Uterus (tissue), 4 donors: ENCODE data around the gene SLC66A2. TPM values are rescaled to one million over a fixed set of nuclear protein-coding genes. Genes with fewer than 3 reads are reported as not detected.

Experiments
- DNase-seq, 2 donors: peaks; one replicate each; pipeline ENCODE4 v3.0.0-alpha.2; 2019 to 2020
- H3K27ac ChIP-seq, 2 donors: fragments of 200-600 bp; sonication (generic); 1 replicate in 1 of 2; 2 replicates in 1 of 2; pipeline ENCODE4 v1.5.1; 2016 to 2018
- H3K27me3 ChIP-seq, 2 donors: fragments of 200-600 bp; sonication (generic); one replicate each; pipeline ENCODE4 v1.5.1; 2018 to 2019; ENCODE audit warnings: control low read depth in 1 of 2
- H3K36me3 ChIP-seq, 2 donors: fragments of 200-600 bp; sonication (generic); one replicate each; pipeline ENCODE4 v1.5.1; 2019; ENCODE audit warnings: control low read depth in 1 of 2
- H3K4me1 ChIP-seq, 2 donors: fragments of 200-600 bp; sonication (generic); one replicate each; pipeline ENCODE4 v1.5.1; 2018 to 2019; ENCODE audit warnings: control low read depth in 1 of 2
- H3K4me3 ChIP-seq, 2 donors: fragments of 200-600 bp; sonication (generic); 1 replicate in 1 of 2; 2 replicates in 1 of 2; pipeline ENCODE4 v1.5.1; 2018 to 2019; ENCODE audit warnings: mild to moderate bottlenecking in 1 of 2
- H3K9me3 ChIP-seq, 2 donors: fragments of 200-600 bp; sonication (generic); one replicate each; pipeline ENCODE4 v1.5.1; 2019; ENCODE audit warnings: control low read depth in 1 of 2
- CTCF ChIP-seq, 4 experiments: fragments of 200-600 bp in 2 of 4; fragments of 450-650 bp in 2 of 4; sonication (generic) in 2 of 4; IDR thresholded peaks; one replicate each; pipeline ENCODE4 v1.5.1; 2016 to 2019; ENCODE audit warnings: antibody characterized with exemption in 4 of 4, mild to moderate bottlenecking in 2 of 4, moderate library complexity in 1 of 4
- POLR2A ChIP-seq, 2 donors: fragments of 450-650 bp; IDR thresholded peaks; one replicate each; pipeline ENCODE4 v1.6.1; 2016; ENCODE audit warnings: antibody characterized with exemption in 2 of 2, mild to moderate bottlenecking in 1 of 2, moderate library complexity in 1 of 2
- intact Hi-C: fragments of 100-400 bp; cut with DNase I; formaldehyde crosslinking; loops from one replicate; pipeline ENCODE4 v1.15.1; 2023; ENCODE audit warnings: low total_unique reads
- total RNA-seq, 4 donors: library from RNA; depleted of rRNA in 3 of 4; stranded (reverse); fragments of >200 nt in 3 of 4; gene quantifications; one replicate each; pipeline versions ENCODE4 v1.1.0 to v1.2.4, GENCODE V29; 2014 to 2023
- donor health status: DM: yes; HTN: yes; CAD: no.

SLC66A2 gene
- total RNA-seq, 4 donors from 2014 or later, result 20.3 to 42.5 (median 32.5) TPM

DNA sequence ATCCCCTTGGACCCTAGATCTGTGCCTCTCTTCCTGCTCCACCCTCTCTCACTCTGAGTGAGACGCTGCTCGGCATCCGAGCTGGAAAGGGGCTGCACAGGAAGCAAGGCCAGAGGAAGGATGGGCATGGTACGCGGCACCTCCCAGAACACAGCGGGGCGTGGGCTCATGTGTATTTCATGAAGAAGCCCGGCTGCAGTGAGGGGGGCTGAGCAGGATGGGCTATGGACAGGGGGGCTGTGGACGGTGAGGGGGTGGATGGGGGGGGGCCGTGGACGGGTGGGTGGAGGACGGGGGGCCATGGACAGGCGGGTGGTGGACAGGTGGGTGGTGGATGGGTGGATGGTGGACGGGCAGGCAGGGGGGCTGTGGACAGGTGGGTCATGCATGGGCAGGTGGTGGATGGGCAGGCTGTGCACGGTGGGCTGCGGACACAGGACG, 28.5 kb downstream of the SLC66A2 start:
- TF ChIP-seq POLR2A (IDR thresholded peaks at IDR 0.05), result no peak
- TF ChIP-seq CTCF (IDR thresholded peaks at IDR 0.05), result no peak
- no peaks in the 10 kb centered on the region for H3K9me3 ChIP-seq
- no peaks in the 10 kb centered on the region for H3K36me3 ChIP-seq
- peak; percentile 3 to 12 for DNase-seq
- intact Hi-C loops, result no loop called here
- H3K4me1 ChIP-seq, result peaks cover 0 to 8% of the 10 kb centered on the region in 2 donors
- no peak overlapping the region for H3K4me3 ChIP-seq
- no peaks in the 10 kb centered on the region for H3K27me3 ChIP-seq
- no peak overlapping the region for H3K27ac ChIP-seq

- H3K27ac ChIP-seq, result no peak overlapping the region
Measured at GRCh38 chr18:79921984-79922965, 29.2 kb downstream of the SLC66A2 start.

GRCh38 chr18:79919089-79919488, 32.4 kb downstream of the SLC66A2 start:
- Histone ChIP-seq H3K36me3 (no peaks in the 10 kb centered on the region), H3K27ac (no peak overlapping the region), H3K4me1 (no peaks in the 10 kb centered on the region), H3K9me3 (no peaks in the 10 kb centered on the region), H3K4me3 (no peak overlapping the region), H3K27me3 (no peaks in the 10 kb centered on the region)
- TF ChIP-seq CTCF (IDR thresholded peaks at IDR 0.05) (no peak), POLR2A (IDR thresholded peaks at IDR 0.05) (no peak)
- intact Hi-C loops, result no loop called here
- peak; percentile 5 to 10 for DNase-seq

More at GRCh38 chr18:79921984-79922965, 29.2 kb downstream of the SLC66A2 start:
- Histone ChIP-seq H3K27me3 (no peaks in the 10 kb centered on the region), H3K36me3 (no peaks in the 10 kb centered on the region), H3K9me3 (no peaks in the 10 kb centered on the region), H3K4me1 (peaks cover 0 to 8% of the 10 kb centered on the region in 2 donors), H3K4me3 (no peak overlapping the region)
- DNase-seq, result peak in 1 of 2 donors; percentile 4
- intact Hi-C loops, result no loop called here
- TF ChIP-seq POLR2A (IDR thresholded peaks at IDR 0.05), result no peak
- no peak for TF ChIP-seq CTCF (IDR thresholded peaks at IDR 0.05)

DNA sequence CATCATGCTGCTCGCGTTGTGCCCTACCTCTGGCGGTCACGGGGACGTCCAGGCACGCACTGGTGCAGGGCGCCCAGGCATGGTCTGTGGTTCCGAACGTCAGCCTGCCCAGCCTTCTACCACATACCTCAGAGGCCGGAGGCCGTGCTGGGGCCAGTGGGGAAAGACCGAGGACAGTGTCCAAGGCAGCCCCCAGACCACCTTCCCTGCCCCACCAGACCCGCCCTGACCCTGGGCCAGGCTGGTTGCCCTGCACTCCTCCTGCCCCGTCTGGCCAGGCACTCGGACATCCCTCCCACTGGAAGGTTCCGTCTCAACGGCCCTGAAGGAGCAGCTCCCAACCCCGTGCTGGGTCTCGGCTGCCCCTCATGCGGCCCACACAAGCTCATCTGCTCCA, 32.8 kb downstream of the SLC66A2 start:
- TF ChIP-seq POLR2A (IDR thresholded peaks at IDR 0.05) (no peak), CTCF (IDR thresholded peaks at IDR 0.05) (no peak)
- DNase-seq, result peak in 1 of 2 donors; percentile 9
- Histone ChIP-seq H3K4me1 (no peaks in the 10 kb centered on the region), H3K4me3 (no peak overlapping the region), H3K27ac (no peak overlapping the region), H3K9me3 (no peaks in the 10 kb centered on the region), H3K36me3 (no peaks in the 10 kb centered on the region), H3K27me3 (no peaks in the 10 kb centered on the region)
- intact Hi-C loops, result no loop called here
